Measurements from ENCODE around the gene POR. TPM values are rescaled to one million over a fixed set of nuclear protein-coding genes. Genes with fewer than 3 reads are reported as not detected.
"Not testable (repeated sequence)": the region's sequence is repeated elsewhere in the genome, so short reads cannot be mapped to it uniquely, and the experiment has no call there.

Gene POR
- total and polyA plus RNA-seq, 2 experiments from 2014 or later: 106 to 220 TPM

- no peaks in the 10 kb centered on the region for H3K9me2 ChIP-seq (replicated peaks; ENCODE audit: insufficient read depth)
- TF ChIP-seq EZH2 (IDR thresholded peaks at IDR 0.05; ENCODE audit: borderline replicate concordance) (no peak), EZH2phosphoT487 (IDR thresholded peaks at IDR 0.05; ENCODE audit: low read depth, severe bottlenecking, unreplicated experiment) (no peak)
- H3K79me2 ChIP-seq: peaks cover 49% of the 10 kb centered on the region
- H2AFZ ChIP-seq: peak overlapping the region; percentile 73
- H4K20me1 ChIP-seq (ENCODE audit: insufficient read depth, poor library complexity, severe bottlenecking): no peaks in the 10 kb centered on the region
- WGBS (ENCODE audit: low lambda C conversion rate, missing lambda C conversion rate): 6% methylated on average over 8 of the region's 8 CpGs
- no peak for DNase-seq (ENCODE audit: low spot score)
- no peaks in the 10 kb centered on the region for H3K9me3 ChIP-seq (ENCODE audit: low read depth)
- H3K4me3 ChIP-seq: peak overlapping the region; percentile 85
- no peaks in the 10 kb centered on the region for H3K36me3 ChIP-seq (replicated peaks; ENCODE audit: insufficient read depth, low read depth)
- H3K27me3 ChIP-seq: no peaks in the 10 kb centered on the region
- peaks cover 10% of the 10 kb centered on the region for H3K4me1 ChIP-seq (ENCODE audit: insufficient read depth)
- H3K4me2 ChIP-seq: peak overlapping the region; percentile 91
- peak overlapping the region; percentile 90 for H3K27ac ChIP-seq
These were observed 35.2 kb upstream of the POR start for GRCh38 chr7:75879771-75880184.

- H3K36me3 ChIP-seq (replicated peaks; ENCODE audit: insufficient read depth, low read depth): no peaks in the 10 kb centered on the region
- H3K9me3 ChIP-seq (ENCODE audit: low read depth): no peaks in the 10 kb centered on the region
- peak overlapping the region; percentile 91 for H3K4me2 ChIP-seq
- TF ChIP-seq EZH2phosphoT487 (IDR thresholded peaks at IDR 0.05; ENCODE audit: low read depth, severe bottlenecking, unreplicated experiment) (no peak), EZH2 (IDR thresholded peaks at IDR 0.05; ENCODE audit: borderline replicate concordance) (no peak), CTCF (IDR thresholded peaks at IDR 0.05; ENCODE audit: poor library complexity) (no peak)
- peak overlapping the region; percentile 85 for H3K4me3 ChIP-seq
- H3K4me1 ChIP-seq (ENCODE audit: insufficient read depth): peaks cover 10% of the 10 kb centered on the region
- peak overlapping the region; percentile 90 for H3K27ac ChIP-seq
- no peaks in the 10 kb centered on the region for H3K9me2 ChIP-seq (replicated peaks; ENCODE audit: insufficient read depth)
- H3K27me3 ChIP-seq: no peaks in the 10 kb centered on the region
- H3K79me2 ChIP-seq: peaks cover 49% of the 10 kb centered on the region
- DNase-seq (ENCODE audit: low spot score): no peak
- 82% methylated on average over 4 of the region's 4 CpGs for WGBS (ENCODE audit: low lambda C conversion rate, missing lambda C conversion rate)
- no peaks in the 10 kb centered on the region for H4K20me1 ChIP-seq (ENCODE audit: insufficient read depth, poor library complexity, severe bottlenecking)
- H2AFZ ChIP-seq: no peak overlapping the region
These were observed 34.7 kb upstream of the POR start for GRCh38 chr7:75880242-75880641.

GRCh38 chr7:75881436-75882095, 33.4 kb upstream of the POR start:
- Histone ChIP-seq H3K27me3 (no peaks in the 10 kb centered on the region), H3K9me2 (replicated peaks; ENCODE audit: insufficient read depth) (no peaks in the 10 kb centered on the region), H4K20me1 (ENCODE audit: insufficient read depth, poor library complexity, severe bottlenecking) (no peaks in the 10 kb centered on the region), H3K79me2 (peaks cover 49% of the 10 kb centered on the region), H2AFZ (no peak overlapping the region), H3K9me3 (ENCODE audit: low read depth) (no peaks in the 10 kb centered on the region), H3K4me1 (ENCODE audit: insufficient read depth) (peaks cover 10% of the 10 kb centered on the region), H3K36me3 (replicated peaks; ENCODE audit: insufficient read depth, low read depth) (no peaks in the 10 kb centered on the region), H3K4me2 (no peak overlapping the region), H3K4me3 (no peak overlapping the region), H3K27ac (no peak overlapping the region)
- TF ChIP-seq CTCF (IDR thresholded peaks at IDR 0.05; ENCODE audit: poor library complexity): no peak
- no peak for TF ChIP-seq EZH2 (IDR thresholded peaks at IDR 0.05; ENCODE audit: borderline replicate concordance)
- TF ChIP-seq EZH2phosphoT487 (IDR thresholded peaks at IDR 0.05; ENCODE audit: low read depth, severe bottlenecking, unreplicated experiment): no peak
- DNase-seq (ENCODE audit: low spot score): no peak
- 85% methylated on average over 23 of the region's 23 CpGs for WGBS (ENCODE audit: low lambda C conversion rate, missing lambda C conversion rate)

- not testable (repeated sequence) for H3K4me3 ChIP-seq; H3K4me2 ChIP-seq; H3K9me3 ChIP-seq (ENCODE audit: low read depth); DNase-seq (ENCODE audit: low spot score); H3K27me3 ChIP-seq; H4K20me1 ChIP-seq (ENCODE audit: insufficient read depth, poor library complexity, severe bottlenecking); H2AFZ ChIP-seq; H3K4me1 ChIP-seq (ENCODE audit: insufficient read depth); H3K9me2 ChIP-seq (replicated peaks; ENCODE audit: insufficient read depth); H3K36me3 ChIP-seq (replicated peaks; ENCODE audit: insufficient read depth, low read depth); H3K27ac ChIP-seq
- peaks cover 49% of the 10 kb centered on the region for H3K79me2 ChIP-seq
- 94% methylated on average over 13 of the region's 13 CpGs for WGBS (ENCODE audit: low lambda C conversion rate, missing lambda C conversion rate)
These were observed 31.6 kb upstream of the POR start for GRCh38 chr7:75883265-75883824.
